GM18511 (cell line): ENCODE measurements around the gene UTP25.
"Not testable (repeated sequence)": the region's sequence is repeated elsewhere in the genome, so short reads cannot be mapped to it uniquely, and the experiment has no call there.

ENCODE experiments used
- ATAC-seq: cut with Tn5 transposase; IDR thresholded peaks from one replicate; pipeline ENCODE4 v1.9.1; 2021; ENCODE audit warnings: mild to moderate bottlenecking, moderate library complexity; ENCODE audit not compliant: unreplicated experiment

Gene UTP25

GRCh38 chr1:209890641-209891330, 63.0 kb downstream of the UTP25 start:
- no peak for ATAC-seq

- no peak for ATAC-seq
Observed at GRCh38 chr1:209893751-209894150, 66.0 kb downstream of the UTP25 start.

GRCh38 chr1:209895709-209896108, 67.9 kb downstream of the UTP25 start:
- ATAC-seq = no peak

- no peak for ATAC-seq
Observed at GRCh38 chr1:209896346-209896745, 68.6 kb downstream of the UTP25 start.

GRCh38 chr1:209898271-209898670, 70.5 kb downstream of the UTP25 start:
- not testable (repeated sequence) for ATAC-seq

- ATAC-seq = not testable (repeated sequence)
Observed at GRCh38 chr1:209898851-209899250, 71.1 kb downstream of the UTP25 start.

- ATAC-seq = no peak
Observed at GRCh38 chr1:209899948-209900347, 72.2 kb downstream of the UTP25 start.

- no peak for ATAC-seq
Observed at GRCh38 chr1:209900734-209901133, 73.0 kb downstream of the UTP25 start.

- ATAC-seq = no peak
Observed at GRCh38 chr1:209901211-209901610, 73.4 kb downstream of the UTP25 start.

GRCh38 chr1:209904774-209905173, 77.0 kb downstream of the UTP25 start:
- ATAC-seq = not testable (repeated sequence)
